Right cardiac atrium (tissue), 5 donors: ENCODE measurements around the gene CDKAL1. TPM values are rescaled to one million over a fixed set of nuclear protein-coding genes. Genes with fewer than 3 reads are reported as not detected.

Experiments used
- ATAC-seq, 2 donors: fragments of 200-7000 bp; cut with Tn5 transposase; one replicate each; pipeline versions ENCODE4 v1.8.0 to v1.9.1; 2020; ENCODE audit warnings: moderate library complexity in 2 of 2, mild to moderate bottlenecking in 1 of 2
- DNase-seq, 3 donors: peaks; one replicate each; pipeline ENCODE4 v3.0.0-alpha.2; 2020
- H3K27ac ChIP-seq: one replicate; pipeline ENCODE4 v1.5.1; 2013; ENCODE audit warnings: mild to moderate bottlenecking, low read length, control low read depth, moderate library complexity
- H3K27me3 ChIP-seq: one replicate; pipeline ENCODE4 v1.6.1; 2013; ENCODE audit not compliant: control insufficient read depth, insufficient read depth
- H3K4me1 ChIP-seq: one replicate; pipeline ENCODE4 v1.6.1; 2013; ENCODE audit warnings: low read length; ENCODE audit not compliant: control insufficient read depth, insufficient read depth
- H3K4me3 ChIP-seq: one replicate; pipeline ENCODE4 v1.5.1; 2013; ENCODE audit warnings: low read length, control low read depth
- H3K9me3 ChIP-seq: one replicate; pipeline ENCODE4 v1.6.1; 2013; ENCODE audit warnings: low read length; ENCODE audit not compliant: control insufficient read depth
- WGBS: extraction: QIAGEN DNeasy Blood & Tissue Kit; methylation state at CpG from one replicate; pipeline ENCODE4 v1.1.7; 2013; 5-methylcytosine and 5-hydroxymethylcytosine counted together
- intact Hi-C, 4 donors: fragments of 100-400 bp; cut with DNase I; formaldehyde crosslinking; loops; one replicate each; pipeline versions ENCODE4 v1.11.0 to v1.14.0; 2022 to 2023
- polyA plus RNA-seq: library from polyadenylated mRNA; stranded (reverse); fragments of 200-250 nt; gene quantifications from one replicate; pipeline ENCODE4 v1.2.3, GENCODE V29; 2013
- total RNA-seq, 4 donors: library from RNA; stranded (reverse); fragmentation: NEBNext Ultra II Directional; extraction: Animal tissue kit (Norgen Biotek cat#: 25700); gene quantifications; one replicate each; pipeline ENCODE4 v1.2.1, GENCODE V29; 2021
- donor health status: healthy with polysubstance abuse.
- donor health status: DM: no; HTN: yes; CAD: no.
- donor health status: DM: no; HTN: no; CAD: no.
- donor health status: DM: no; HTN: yes; CAD: no; lungs with severe emphysema.
- donor health status: DM: yes; HTN: yes; CAD: no.

Gene CDKAL1
- total and polyA plus RNA-seq, 5 donors: 3.6 to 11.5 (median 10.8) TPM

DNA sequence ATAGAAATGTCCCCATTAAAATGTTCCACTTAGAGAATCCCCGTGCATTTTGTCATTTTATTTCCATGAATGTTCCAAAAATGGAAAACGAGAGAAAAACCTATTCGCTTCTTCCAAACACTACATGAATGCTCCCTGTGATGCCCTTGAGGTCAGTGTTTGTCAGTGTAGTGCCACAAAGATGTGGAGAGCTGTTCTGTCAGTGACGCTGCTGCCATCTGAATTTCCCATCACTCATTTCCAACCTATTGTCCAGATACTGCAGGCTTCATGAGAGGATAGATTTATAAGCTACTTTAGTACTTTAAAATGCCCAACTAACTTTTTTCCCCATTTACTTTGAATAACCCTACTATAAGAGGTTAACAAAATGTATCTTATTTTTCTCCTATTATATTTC, 335.8 kb downstream of the CDKAL1 start:
- DNase-seq (no peak), ATAC-seq (no peak)
- H3K27me3 ChIP-seq: no peaks in the 10 kb centered on the region
- H3K4me3 ChIP-seq: no peak overlapping the region
- WGBS: 83% methylated on average over 4 of the region's 4 CpGs
- no peaks in the 10 kb centered on the region for H3K4me1 ChIP-seq
- H3K9me3 ChIP-seq: no peaks in the 10 kb centered on the region
- intact Hi-C loops: loop anchor here in 1 of 4 donors (5.0 kb wide), 1 partner anchor 717 kb away; no protein-coding TSS in a partner anchor
- H3K27ac ChIP-seq: no peak overlapping the region

DNA sequence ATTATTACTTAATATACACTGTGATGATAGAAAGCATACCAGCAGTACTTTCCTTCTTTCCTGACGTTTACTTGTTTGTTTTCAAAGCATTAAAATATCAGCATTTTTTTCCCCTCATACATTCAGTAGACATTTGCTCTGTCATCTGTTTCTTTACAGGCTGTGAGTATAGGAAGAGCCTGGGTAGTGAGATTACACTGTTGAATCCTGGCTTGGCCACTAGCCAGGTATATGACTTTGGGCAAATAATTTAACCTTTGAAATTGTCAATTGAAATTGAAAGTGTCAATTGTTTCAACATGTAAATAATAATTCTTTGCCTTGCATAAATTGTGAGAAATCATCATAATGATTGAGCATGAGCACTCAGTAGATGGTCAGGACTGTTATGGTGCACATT, 336.2 kb downstream of the CDKAL1 start:
- ATAC-seq (no peak), DNase-seq (no peak)
- Histone ChIP-seq H3K27ac (no peak overlapping the region), H3K4me1 (no peaks in the 10 kb centered on the region), H3K27me3 (no peaks in the 10 kb centered on the region), H3K4me3 (no peak overlapping the region), H3K9me3 (no peaks in the 10 kb centered on the region)
- intact Hi-C loops: loop anchor here in 1 of 4 donors (5.0 kb wide), 1 partner anchor 717 kb away; no protein-coding TSS in a partner anchor
- 71% methylated on average over 1 of the region's 1 CpG for WGBS

DNA sequence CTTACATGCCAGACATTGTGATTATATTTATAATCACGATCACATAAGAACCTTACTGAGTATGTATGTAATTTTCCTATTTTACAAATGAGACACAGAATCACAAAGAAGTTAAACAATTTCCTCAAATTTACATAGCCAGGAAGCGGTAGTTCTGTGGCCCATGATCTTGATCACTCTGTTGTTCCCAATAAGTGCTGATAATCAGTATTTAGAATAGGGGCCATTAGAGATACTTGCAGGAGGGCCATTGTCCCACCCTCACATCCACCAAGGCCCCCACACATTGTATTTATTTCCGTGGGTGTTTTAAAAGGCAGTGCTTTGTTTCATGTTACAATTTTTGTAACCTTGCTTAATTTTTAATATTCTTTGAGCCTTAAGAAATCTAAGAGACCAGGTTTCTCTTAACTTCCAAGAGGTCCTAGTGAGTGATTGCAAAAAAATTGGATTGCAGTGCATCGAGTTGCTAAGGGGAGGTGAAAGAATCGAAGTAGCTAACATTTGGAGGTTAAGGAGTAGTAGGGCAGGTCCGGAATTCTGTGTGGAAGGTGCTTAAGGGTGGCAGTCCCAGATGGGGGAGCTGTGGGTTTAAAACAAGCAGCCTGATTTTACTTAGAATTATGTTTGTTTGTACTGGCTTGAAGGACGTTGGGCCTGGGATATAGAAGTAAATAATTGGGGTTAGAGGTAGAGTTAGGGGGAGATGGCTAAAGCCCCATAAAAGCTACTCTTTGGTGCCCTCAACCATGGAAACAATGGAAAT, 339.4 kb downstream of the CDKAL1 start:
- no peak for ATAC-seq
- DNase-seq: no peak
- no peak overlapping the region for H3K27ac ChIP-seq
- intact Hi-C loops: loop anchor here in 1 of 4 donors (5.0 kb wide), 1 partner anchor 714 kb away; no protein-coding TSS in a partner anchor
- H3K9me3 ChIP-seq: no peaks in the 10 kb centered on the region
- H3K4me3 ChIP-seq: no peak overlapping the region
- H3K4me1 ChIP-seq: peaks cover 2% of the 10 kb centered on the region
- H3K27me3 ChIP-seq: no peaks in the 10 kb centered on the region
- WGBS: 75% methylated on average over 7 of the region's 7 CpGs

- Histone ChIP-seq H3K4me1 (peaks cover 2% of the 10 kb centered on the region), H3K27ac (no peak overlapping the region), H3K9me3 (no peaks in the 10 kb centered on the region), H3K27me3 (no peaks in the 10 kb centered on the region), H3K4me3 (no peak overlapping the region)
- ATAC-seq: no peak
- WGBS: 95% methylated on average over 1 of the region's 1 CpG
- no peak for DNase-seq
- intact Hi-C loops: loop anchor here in 1 of 4 donors (5.0 kb wide), 1 partner anchor 712 kb away; no protein-coding TSS in a partner anchor
These were observed 341.2 kb downstream of the CDKAL1 start for GRCh38 chr6:20875369-20875963.

DNA sequence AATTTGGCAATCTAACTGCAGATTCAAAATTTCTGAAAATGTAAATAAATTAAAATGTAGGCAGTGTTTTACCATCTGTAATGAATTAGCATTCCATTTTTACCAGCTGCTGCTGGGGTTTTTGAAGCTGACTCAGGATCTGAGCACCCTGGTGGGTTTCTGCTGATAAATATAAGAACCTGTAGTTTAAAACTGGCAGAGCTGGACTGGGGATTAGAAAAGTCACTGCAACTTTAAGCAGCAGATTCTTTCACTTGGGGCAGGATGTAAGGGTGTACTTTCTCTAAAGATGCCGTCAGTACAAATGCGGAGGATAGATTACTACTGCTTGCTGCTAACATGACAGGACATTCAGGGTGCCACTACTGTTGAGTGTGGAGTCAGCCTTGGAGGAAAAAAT, 341.8 kb downstream of the CDKAL1 start:
- no peak overlapping the region for H3K4me3 ChIP-seq
- H3K9me3 ChIP-seq: no peaks in the 10 kb centered on the region
- ATAC-seq (no peak), DNase-seq (no peak)
- peaks cover 2% of the 10 kb centered on the region for H3K4me1 ChIP-seq
- H3K27me3 ChIP-seq: no peaks in the 10 kb centered on the region
- intact Hi-C loops: loop anchor here in 1 of 4 donors (5.0 kb wide), 1 partner anchor 711 kb away; no protein-coding TSS in a partner anchor
- WGBS: 77% methylated on average over 2 of the region's 2 CpGs
- H3K27ac ChIP-seq: no peak overlapping the region

- intact Hi-C loops: loop anchor here in 1 of 4 donors (5.0 kb wide), 1 partner anchor 711 kb away; no protein-coding TSS in a partner anchor
- Histone ChIP-seq H3K4me3 (no peak overlapping the region), H3K4me1 (peaks cover 2% of the 10 kb centered on the region), H3K9me3 (no peaks in the 10 kb centered on the region), H3K27me3 (no peaks in the 10 kb centered on the region), H3K27ac (no peak overlapping the region)
- DNase-seq (no peak), ATAC-seq (no peak)
- 97% methylated on average over 2 of the region's 2 CpGs for WGBS
These were observed 342.3 kb downstream of the CDKAL1 start for GRCh38 chr6:20876561-20876960.

DNA sequence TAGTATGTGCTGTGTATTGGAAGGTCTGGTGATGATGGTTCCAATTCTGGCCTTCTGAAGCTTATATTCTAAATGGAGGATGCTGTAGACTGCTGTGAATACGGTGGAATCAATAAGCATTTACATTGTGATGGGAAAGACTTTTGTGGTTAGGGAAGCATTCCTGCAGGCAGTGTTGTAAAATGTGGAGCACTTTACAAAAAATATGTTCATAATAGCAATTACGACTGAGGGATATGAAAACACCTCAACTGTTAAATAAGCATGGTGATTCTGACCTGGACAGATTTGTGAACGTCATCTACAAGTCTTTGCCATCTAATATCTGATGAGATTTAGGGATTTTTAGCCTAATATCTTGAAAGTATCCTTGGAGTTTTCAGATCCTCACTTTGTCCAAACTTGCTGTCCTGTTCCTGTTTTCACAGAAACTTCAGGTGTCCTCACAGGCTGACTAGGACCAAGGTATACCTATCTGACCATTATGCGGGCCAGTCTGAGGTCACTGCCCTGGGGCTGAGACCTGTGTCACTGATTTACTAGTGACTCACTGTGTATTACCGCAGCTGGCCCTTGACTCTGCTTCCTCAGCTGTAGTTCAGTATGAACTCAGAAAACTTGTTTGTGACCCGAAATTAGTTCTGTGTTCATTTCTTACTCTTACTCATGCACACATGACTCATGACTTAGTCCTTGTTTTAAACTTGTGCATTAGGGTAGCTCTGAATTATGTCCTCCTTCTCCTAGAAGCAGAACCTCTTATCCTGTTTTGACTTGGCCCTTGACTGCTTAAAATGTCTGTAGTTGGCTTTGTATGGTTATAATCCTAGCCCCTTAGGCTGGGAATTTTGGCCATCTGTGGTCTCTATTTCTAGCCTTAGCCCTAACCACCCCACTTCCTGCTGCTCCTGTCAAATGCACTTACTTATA, 343.0 kb downstream of the CDKAL1 start:
- 83% methylated on average over 6 of the region's 6 CpGs for WGBS
- peaks cover 2% of the 10 kb centered on the region for H3K4me1 ChIP-seq
- intact Hi-C loops: loop anchor here in 1 of 4 donors (5.0 kb wide), 1 partner anchor 710 kb away; no protein-coding TSS in a partner anchor
- ATAC-seq (peak; percentile 50 to 54), DNase-seq (no peak)
- H3K27me3 ChIP-seq: no peaks in the 10 kb centered on the region
- H3K9me3 ChIP-seq: no peaks in the 10 kb centered on the region
- H3K4me3 ChIP-seq: no peak overlapping the region
- no peak overlapping the region for H3K27ac ChIP-seq

DNA sequence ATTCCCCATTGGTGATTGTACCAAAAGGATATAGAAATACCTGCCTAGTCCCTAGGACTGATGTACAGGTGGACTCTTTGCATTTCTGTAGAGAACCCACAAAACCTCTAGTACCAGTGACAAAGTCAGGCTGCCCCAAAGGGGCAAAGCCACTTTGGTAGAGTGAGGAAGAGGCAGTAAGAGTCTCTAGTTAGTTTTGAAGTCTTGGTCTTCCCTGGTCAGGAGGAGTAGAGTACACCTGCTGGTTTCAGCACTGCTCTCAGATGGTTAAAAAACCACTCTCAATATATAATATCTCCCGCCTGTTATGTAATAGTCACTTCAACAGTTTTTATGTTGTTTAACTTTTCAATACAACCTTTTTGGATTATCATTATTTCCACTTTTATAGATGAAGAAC, 344.9 kb downstream of the CDKAL1 start:
- intact Hi-C loops: loop anchor here in 1 of 4 donors (5.0 kb wide), 1 partner anchor 708 kb away; no protein-coding TSS in a partner anchor
- Histone ChIP-seq H3K27me3 (no peaks in the 10 kb centered on the region), H3K27ac (no peak overlapping the region), H3K4me1 (peaks cover 2% of the 10 kb centered on the region), H3K4me3 (no peak overlapping the region), H3K9me3 (no peaks in the 10 kb centered on the region)
- WGBS: 100% methylated on average over 1 of the region's 1 CpG
- ATAC-seq: no peak
- no peak for DNase-seq

GRCh38 chr6:20879526-20879925, 345.3 kb downstream of the CDKAL1 start:
- no peak for DNase-seq
- Histone ChIP-seq H3K9me3 (no peaks in the 10 kb centered on the region), H3K4me3 (no peak overlapping the region), H3K27ac (no peak overlapping the region), H3K4me1 (peaks cover 2% of the 10 kb centered on the region), H3K27me3 (no peaks in the 10 kb centered on the region)
- WGBS: 22% methylated on average over 1 of the region's 1 CpG
- ATAC-seq: no peak
- intact Hi-C loops: loop anchor here in 1 of 4 donors (5.0 kb wide), 1 partner anchor 708 kb away; no protein-coding TSS in a partner anchor

DNA sequence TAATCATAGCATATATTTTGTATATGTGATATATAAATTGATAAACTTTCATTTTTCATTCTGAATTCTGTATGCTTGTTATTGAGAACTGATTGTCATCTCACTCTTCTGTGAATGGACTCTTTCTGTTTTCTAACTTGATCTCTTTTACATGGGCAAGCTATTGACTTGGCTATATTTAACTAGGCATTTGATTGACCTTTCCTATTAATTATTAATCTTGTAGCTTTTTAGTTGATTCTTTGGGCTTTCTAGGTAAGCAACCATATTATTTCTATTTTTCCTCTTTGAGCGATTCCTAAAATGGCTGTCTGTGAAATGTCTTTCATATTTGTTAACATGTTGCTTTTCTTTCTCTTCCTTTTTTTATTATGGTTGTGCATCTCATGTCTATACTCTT, 347.1 kb downstream of the CDKAL1 start:
- no peak for ATAC-seq
- H3K27ac ChIP-seq: no peak overlapping the region
- 100% methylated on average over 1 of the region's 1 CpG for WGBS
- no peaks in the 10 kb centered on the region for H3K27me3 ChIP-seq
- intact Hi-C loops: no loop called here
- DNase-seq: no peak
- no peak overlapping the region for H3K4me3 ChIP-seq
- no peaks in the 10 kb centered on the region for H3K9me3 ChIP-seq
- peaks cover 2% of the 10 kb centered on the region for H3K4me1 ChIP-seq
